Measurements from ENCODE around the gene ARHGEF28.

ARHGEF28 gene

GRCh38 chr5:73792687-73793320 is 166.8 kb downstream of the ARHGEF28 start:
- DNase-seq: peak; percentile 11

- no peak for DNase-seq
Observed at GRCh38 chr5:73793911-73794310, 167.9 kb downstream of the ARHGEF28 start.

GRCh38 chr5:73796164-73797131 is 170.5 kb downstream of the ARHGEF28 start:
- no peak for DNase-seq

- no peak for DNase-seq
Observed at GRCh38 chr5:73797132-73797510, 171.1 kb downstream of the ARHGEF28 start.

GRCh38 chr5:73799401-73799972 is 173.5 kb downstream of the ARHGEF28 start:
- DNase-seq: no peak

GRCh38 chr5:73801686-73802085 is 175.7 kb downstream of the ARHGEF28 start:
- no peak for DNase-seq

- no peak for DNase-seq
Observed at GRCh38 chr5:73805449-73805848, 179.5 kb downstream of the ARHGEF28 start.

- no peak for DNase-seq
Observed at GRCh38 chr5:73808911-73809310, 182.9 kb downstream of the ARHGEF28 start.

GRCh38 chr5:73810429-73810828 is 184.4 kb downstream of the ARHGEF28 start:
- DNase-seq: no peak

GRCh38 chr5:73812457-73812856 is 186.5 kb downstream of the ARHGEF28 start:
- DNase-seq: no peak

GRCh38 chr5:73812962-73813588 is 187.1 kb downstream of the ARHGEF28 start:
- DNase-seq: peak; percentile 2

- no peak for DNase-seq
Observed at GRCh38 chr5:73814233-73814846, 188.3 kb downstream of the ARHGEF28 start.

- no peak for DNase-seq
Observed at GRCh38 chr5:73815631-73816030, 189.6 kb downstream of the ARHGEF28 start.

GRCh38 chr5:73816656-73817420 is 190.8 kb downstream of the ARHGEF28 start:
- no peak for DNase-seq

GRCh38 chr5:73818357-73818756 is 192.4 kb downstream of the ARHGEF28 start:
- no peak for DNase-seq

GRCh38 chr5:73820326-73820725 is 194.3 kb downstream of the ARHGEF28 start:
- no peak for DNase-seq

GRCh38 chr5:73821003-73821402 is 195.0 kb downstream of the ARHGEF28 start:
- no peak for DNase-seq

GRCh38 chr5:73822278-73822988 is 196.4 kb downstream of the ARHGEF28 start:
- DNase-seq: no peak

- DNase-seq: peak; percentile 5
Observed at GRCh38 chr5:73822989-73823339, 197.0 kb downstream of the ARHGEF28 start.

- no peak for DNase-seq
Observed at GRCh38 chr5:73823508-73823925, 197.5 kb downstream of the ARHGEF28 start.

GRCh38 chr5:73825199-73825598 is 199.2 kb downstream of the ARHGEF28 start:
- DNase-seq: no peak

Measured in DMS79 (cell line).